Measurements from ENCODE around the gene KLHL29. TPM values are rescaled to one million over a fixed set of nuclear protein-coding genes. Genes with fewer than 3 reads are reported as not detected.

The KLHL29 gene
- total RNA-seq, 4 donors from 2014 or later = 2.2 to 3.3 (median 2.7) TPM

- no peak overlapping the region for H3K27ac ChIP-seq
These were observed 27.7 kb downstream of the KLHL29 start for GRCh38 chr2:23412556-23413155.

GRCh38 chr2:23413641-23414040, 28.7 kb downstream of the KLHL29 start:
- no peak overlapping the region for H3K4me3 ChIP-seq (replicated peaks in 1 of 3)
- H3K27me3 ChIP-seq = no peaks in the 10 kb centered on the region
- no peak overlapping the region for H3K27ac ChIP-seq
- no peaks in the 10 kb centered on the region for H3K4me1 ChIP-seq
- H3K9me3 ChIP-seq = no peaks in the 10 kb centered on the region
- intact Hi-C loops (cut with DNase I) = no loop called here
- 93 to 96% methylated on average over 8 of the region's 8 CpGs for WGBS, 2 donors
- no peaks in the 10 kb centered on the region for H3K36me3 ChIP-seq
- TF ChIP-seq POLR2A (IDR thresholded peaks at IDR 0.05) (no peak), CTCF (IDR thresholded peaks at IDR 0.05) (no peak)
- no peak for DNase-seq

More at GRCh38 chr2:23412556-23413155, 27.7 kb downstream of the KLHL29 start:
- Histone ChIP-seq H3K4me1 (no peaks in the 10 kb centered on the region), H3K4me3 (replicated peaks in 1 of 3) (no peak overlapping the region), H3K36me3 (no peaks in the 10 kb centered on the region), H3K9me3 (no peaks in the 10 kb centered on the region), H3K27me3 (no peaks in the 10 kb centered on the region)
- TF ChIP-seq CTCF (IDR thresholded peaks at IDR 0.05) (no peak), POLR2A (IDR thresholded peaks at IDR 0.05) (no peak)
- WGBS, 2 donors = 75 to 90% methylated on average over 11 of the region's 11 CpGs
- no peak for DNase-seq
- intact Hi-C loops (cut with DNase I) = no loop called here

GRCh38 chr2:23414106-23414505, 29.1 kb downstream of the KLHL29 start:
- no peak for DNase-seq
- intact Hi-C loops (cut with DNase I) = no loop called here
- Histone ChIP-seq H3K4me1 (no peaks in the 10 kb centered on the region), H3K36me3 (no peaks in the 10 kb centered on the region), H3K27me3 (no peaks in the 10 kb centered on the region), H3K9me3 (no peaks in the 10 kb centered on the region), H3K27ac (no peak overlapping the region), H3K4me3 (replicated peaks in 1 of 3) (no peak overlapping the region)
- 92 to 95% methylated on average over 8 of the region's 8 CpGs for WGBS, 2 donors
- TF ChIP-seq CTCF (IDR thresholded peaks at IDR 0.05) (no peak), POLR2A (IDR thresholded peaks at IDR 0.05) (no peak)

GRCh38 chr2:23414871-23415270, 29.9 kb downstream of the KLHL29 start:
- 95 to 97% methylated on average over 4 of the region's 4 CpGs for WGBS, 2 donors
- Histone ChIP-seq H3K4me1 (no peaks in the 10 kb centered on the region), H3K36me3 (no peaks in the 10 kb centered on the region), H3K4me3 (replicated peaks in 1 of 3) (no peak overlapping the region), H3K27ac (no peak overlapping the region), H3K27me3 (no peaks in the 10 kb centered on the region), H3K9me3 (no peaks in the 10 kb centered on the region)
- TF ChIP-seq CTCF (IDR thresholded peaks at IDR 0.05) (no peak), POLR2A (IDR thresholded peaks at IDR 0.05) (no peak)
- DNase-seq = no peak
- intact Hi-C loops (cut with DNase I) = no loop called here

GRCh38 chr2:23417310-23417709, 32.3 kb downstream of the KLHL29 start:
- Histone ChIP-seq H3K9me3 (no peaks in the 10 kb centered on the region), H3K27me3 (no peaks in the 10 kb centered on the region), H3K27ac (no peak overlapping the region), H3K36me3 (no peaks in the 10 kb centered on the region), H3K4me3 (replicated peaks in 1 of 3) (no peak overlapping the region), H3K4me1 (no peaks in the 10 kb centered on the region)
- no peak for DNase-seq
- 87 to 92% methylated on average over 12 of the region's 12 CpGs for WGBS, 2 donors
- no peak for TF ChIP-seq POLR2A (IDR thresholded peaks at IDR 0.05)
- TF ChIP-seq CTCF (IDR thresholded peaks at IDR 0.05) = no peak
- intact Hi-C loops (cut with DNase I) = no loop called here

All from thyroid gland (tissue), 4 donors.